Measurements from ENCODE around the gene SGCG. TPM values are rescaled to one million over a fixed set of nuclear protein-coding genes. Genes with fewer than 3 reads are reported as not detected.

SGCG gene
- total and polyA plus RNA-seq, 10 of the 15 experiments (the other 5 are each of a cell fraction or from before 2014, with no cell fraction given), result not detected

DNA sequence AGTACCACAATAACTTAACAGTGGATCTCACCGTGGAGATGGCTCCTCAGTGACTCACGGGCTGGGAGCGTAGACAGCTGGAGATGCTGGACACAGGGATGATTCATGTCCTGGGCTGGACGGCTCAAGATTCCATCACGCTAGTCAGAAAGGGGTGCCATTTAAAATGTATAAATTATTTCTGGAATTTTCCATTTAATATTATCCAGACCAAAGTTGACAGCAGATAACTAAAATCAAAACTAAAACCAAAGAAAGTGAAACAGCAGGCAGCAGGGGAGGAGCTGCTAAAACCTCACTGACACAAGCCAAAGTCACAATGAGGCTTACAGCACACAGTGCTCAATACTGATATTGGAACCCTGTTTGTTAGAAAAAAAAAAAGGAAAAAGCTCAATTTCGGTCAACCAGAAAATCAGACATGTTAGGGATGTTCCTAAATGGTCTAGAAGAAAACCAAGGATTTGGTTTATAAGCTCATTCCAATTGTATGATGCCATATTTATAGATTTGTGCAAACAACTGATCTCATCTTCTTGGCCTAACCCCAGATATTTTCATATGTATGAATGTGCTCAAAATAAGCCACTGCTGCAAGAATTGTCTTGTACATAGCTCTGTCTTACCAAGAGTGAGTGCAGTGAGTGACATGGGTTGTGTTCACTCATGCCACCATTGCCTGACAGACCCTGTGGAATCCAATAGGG is 140.9 kb downstream of the SGCG start (continued):
- TF ChIP-seq, protein P1, sequence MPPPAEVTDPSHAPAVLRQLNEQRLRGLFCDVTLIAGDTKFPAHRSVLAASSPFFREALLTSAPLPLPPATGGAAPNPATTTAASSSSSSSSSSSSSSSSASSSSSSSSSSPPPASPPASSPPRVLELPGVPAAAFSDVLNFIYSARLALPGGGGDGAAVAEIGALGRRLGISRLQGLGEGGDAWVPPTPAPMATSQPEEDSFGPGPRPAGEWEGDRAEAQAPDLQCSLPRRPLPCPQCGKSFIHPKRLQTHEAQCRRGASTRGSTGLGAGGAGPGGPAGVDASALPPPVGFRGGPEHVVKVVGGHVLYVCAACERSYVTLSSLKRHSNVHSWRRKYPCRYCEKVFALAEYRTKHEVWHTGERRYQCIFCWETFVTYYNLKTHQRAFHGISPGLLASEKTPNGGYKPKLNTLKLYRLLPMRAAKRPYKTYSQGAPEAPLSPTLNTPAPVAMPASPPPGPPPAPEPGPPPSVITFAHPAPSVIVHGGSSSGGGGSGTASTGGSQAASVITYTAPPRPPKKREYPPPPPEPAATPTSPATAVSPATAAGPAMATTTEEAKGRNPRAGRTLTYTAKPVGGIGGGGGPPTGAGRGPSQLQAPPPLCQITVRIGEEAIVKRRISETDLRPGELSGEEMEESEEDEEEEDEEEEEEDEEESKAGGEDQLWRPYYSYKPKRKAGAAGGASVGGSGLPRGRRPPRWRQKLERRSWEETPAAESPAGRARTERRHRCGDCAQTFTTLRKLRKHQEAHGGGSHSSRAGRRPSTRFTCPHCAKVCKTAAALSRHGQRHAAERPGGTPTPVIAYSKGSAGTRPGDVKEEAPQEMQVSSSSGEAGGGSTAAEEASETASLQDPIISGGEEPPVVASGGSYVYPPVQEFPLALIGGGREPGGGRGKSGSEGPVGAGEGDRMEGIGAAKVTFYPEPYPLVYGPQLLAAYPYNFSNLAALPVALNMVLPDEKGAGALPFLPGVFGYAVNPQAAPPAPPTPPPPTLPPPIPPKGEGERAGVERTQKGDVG (CRISPR knock-in tag; IDR thresholded peaks at IDR 0.05), result no peak
- TF ChIP-seq HCFC1 (IDR thresholded peaks at IDR 0.05; ENCODE audit: low read length) (no peak), SREBF2 (IDR thresholded peaks at IDR 0.05; ENCODE audit: low read length) (no peak), RUNX3 (IDR thresholded peaks at IDR 0.05; ENCODE audit: low read length) (peak; percentile 55), BHLHE40 (IDR thresholded peaks at IDR 0.05; ENCODE audit: borderline replicate concordance in 1 of 2, low read depth in 2 of 2, low read length in 1 of 2) (peak in 1 of 2 experiments; percentile 12; a peak in 1 of 4 replicates), CREM (IDR thresholded peaks at IDR 0.05; ENCODE audit: low read depth) (0 out of 2 replicates have a peak, but pooled peaks have one; percentile 38)
- TF ChIP-seq, protein P2, sequence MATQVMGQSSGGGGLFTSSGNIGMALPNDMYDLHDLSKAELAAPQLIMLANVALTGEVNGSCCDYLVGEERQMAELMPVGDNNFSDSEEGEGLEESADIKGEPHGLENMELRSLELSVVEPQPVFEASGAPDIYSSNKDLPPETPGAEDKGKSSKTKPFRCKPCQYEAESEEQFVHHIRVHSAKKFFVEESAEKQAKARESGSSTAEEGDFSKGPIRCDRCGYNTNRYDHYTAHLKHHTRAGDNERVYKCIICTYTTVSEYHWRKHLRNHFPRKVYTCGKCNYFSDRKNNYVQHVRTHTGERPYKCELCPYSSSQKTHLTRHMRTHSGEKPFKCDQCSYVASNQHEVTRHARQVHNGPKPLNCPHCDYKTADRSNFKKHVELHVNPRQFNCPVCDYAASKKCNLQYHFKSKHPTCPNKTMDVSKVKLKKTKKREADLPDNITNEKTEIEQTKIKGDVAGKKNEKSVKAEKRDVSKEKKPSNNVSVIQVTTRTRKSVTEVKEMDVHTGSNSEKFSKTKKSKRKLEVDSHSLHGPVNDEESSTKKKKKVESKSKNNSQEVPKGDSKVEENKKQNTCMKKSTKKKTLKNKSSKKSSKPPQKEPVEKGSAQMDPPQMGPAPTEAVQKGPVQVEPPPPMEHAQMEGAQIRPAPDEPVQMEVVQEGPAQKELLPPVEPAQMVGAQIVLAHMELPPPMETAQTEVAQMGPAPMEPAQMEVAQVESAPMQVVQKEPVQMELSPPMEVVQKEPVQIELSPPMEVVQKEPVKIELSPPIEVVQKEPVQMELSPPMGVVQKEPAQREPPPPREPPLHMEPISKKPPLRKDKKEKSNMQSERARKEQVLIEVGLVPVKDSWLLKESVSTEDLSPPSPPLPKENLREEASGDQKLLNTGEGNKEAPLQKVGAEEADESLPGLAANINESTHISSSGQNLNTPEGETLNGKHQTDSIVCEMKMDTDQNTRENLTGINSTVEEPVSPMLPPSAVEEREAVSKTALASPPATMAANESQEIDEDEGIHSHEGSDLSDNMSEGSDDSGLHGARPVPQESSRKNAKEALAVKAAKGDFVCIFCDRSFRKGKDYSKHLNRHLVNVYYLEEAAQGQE (IDR thresholded peaks at IDR 0.05; ENCODE audit: low read depth, low read length), result no peak

All from GM12878 (cell line).